SK-N-SH (cell line): ENCODE data around the gene SNRK. TPM values are rescaled to one million over a fixed set of nuclear protein-coding genes. Genes with fewer than 3 reads are reported as not detected.

ENCODE experiments used
- CTCF ChIA-PET: fragments of 300-600, 350-600 bp; formaldehyde crosslinking; extraction: SDS; loops from one replicate; lab custom pipeline; 2021; lab: Yijun Ruan, JAX
- POLR2A ChIA-PET: fragments of 350-600 bp; sonication (Branson Sonifier 250); formaldehyde crosslinking; extraction: SDS; loops from one replicate; lab custom pipeline; 2020; ENCODE audit warnings: antibody characterized with exemption, inconsistent platforms; lab: Yijun Ruan, JAX
- DNase-seq: peaks from one replicate; pipeline ENCODE4 v3.0.0; 2012
- H2AFZ ChIP-seq: fragments of 200-600 bp; sonication (generic); 2 replicates; pipeline ENCODE4 v1.8.1; 2016; ENCODE audit warnings: antibody characterized with exemption, mild to moderate bottlenecking, low read depth
- H3F3A ChIP-seq: fragments of 200-600 bp; sonication (generic); replicated peaks from 2 replicates; pipeline ENCODE3; 2016; ENCODE audit warnings: antibody characterized with exemption, mild to moderate bottlenecking; ENCODE audit not compliant: insufficient read depth
- H3K27ac ChIP-seq, 2 experiments: fragments of 200-500 bp in 1 of 2; fragments of 200-600 bp in 1 of 2; sonication (Bioruptor generic) in 1 of 2; sonication (generic), shearing (Covaris generic) in 1 of 2; 2 replicates each; pipeline versions ENCODE4 v1.5.1 to v1.6.1; 2014 to 2016; ENCODE audit warnings: low read depth in 2 of 2, inconsistent platforms in 1 of 2, low read length in 1 of 2, mild to moderate bottlenecking in 1 of 2, mixed read lengths in 1 of 2
- H3K27me3 ChIP-seq: fragments of 200-600 bp; sonication (generic), shearing (Covaris generic); 2 replicates; pipeline ENCODE4 v1.6.1; 2016; ENCODE audit warnings: mixed run types; ENCODE audit not compliant: insufficient read depth
- H3K36me3 ChIP-seq, 2 experiments: fragments of 200-500 bp in 1 of 2; fragments of 200-600 bp in 1 of 2; sonication (Bioruptor generic) in 1 of 2; sonication (generic) in 1 of 2; replicated peaks in 1 of 2; 2 replicates each; pipeline versions ENCODE3 to v1.5.1; 2014 to 2016; ENCODE audit warnings: low read length in 1 of 2, mild to moderate bottlenecking in 1 of 2; ENCODE audit not compliant: insufficient read depth in 2 of 2, control insufficient read depth in 1 of 2
- H3K4me1 ChIP-seq, 2 experiments: fragments of 200-500 bp in 1 of 2; fragments of 200-600 bp in 1 of 2; sonication (Bioruptor generic) in 1 of 2; sonication (generic), shearing (Covaris generic) in 1 of 2; 2 replicates each; pipeline versions ENCODE4 v1.5.1 to v1.6.1; 2014 to 2016; ENCODE audit warnings: low read depth in 1 of 2, low read length in 1 of 2, mixed run types in 1 of 2; ENCODE audit not compliant: insufficient read depth in 2 of 2, control insufficient read depth in 1 of 2
- H3K4me2 ChIP-seq: fragments of 200-600 bp; sonication (generic), shearing (Covaris generic); 2 replicates; pipeline ENCODE4 v1.6.1; 2017; ENCODE audit warnings: mixed run types
- H3K4me3 ChIP-seq, 2 experiments: fragments of 200-500 bp in 1 of 2; fragments of 200-600 bp in 1 of 2; sonication (Bioruptor generic) in 1 of 2; sonication (generic), shearing (Covaris generic) in 1 of 2; 2 replicates each; pipeline versions ENCODE4 v1.5.1 to v1.8.1; 2014 to 2016; ENCODE audit warnings: low read depth in 2 of 2, inconsistent platforms in 1 of 2, low read length in 1 of 2, mild to moderate bottlenecking in 1 of 2, mixed read lengths in 1 of 2, moderate library complexity in 1 of 2
- H3K79me2 ChIP-seq: fragments of 200-600 bp; sonication (generic); 2 replicates; pipeline ENCODE4 v1.8.1; 2017; ENCODE audit warnings: mild to moderate bottlenecking; ENCODE audit not compliant: insufficient read depth
- H3K9ac ChIP-seq: fragments of 200-600 bp; sonication (generic); 2 replicates; pipeline ENCODE4 v1.6.1; 2017; ENCODE audit warnings: mixed run types
- H3K9me2 ChIP-seq: fragments of 200-600 bp; sonication (generic); 2 replicates; pipeline ENCODE4 v1.6.1; 2017; ENCODE audit warnings: mixed run types
- H3K9me3 ChIP-seq: fragments of 200-600 bp; sonication (generic); 2 replicates; pipeline ENCODE4 v1.6.1; 2017; ENCODE audit warnings: mixed run types, mild to moderate bottlenecking, moderate library complexity
- H4K20me1 ChIP-seq: fragments of 200-600 bp; sonication (generic); 2 replicates; pipeline ENCODE4 v1.6.1; 2017; ENCODE audit warnings: mild to moderate bottlenecking, mixed run types; ENCODE audit not compliant: insufficient read depth
- CHD2 ChIP-seq: fragments of 150-350 bp; IDR thresholded peaks from 2 replicates; pipeline ENCODE4 v1.6.1; 2018; ENCODE audit warnings: low read length; ENCODE audit not compliant: partially characterized antibody
- ELF1 ChIP-seq: IDR thresholded peaks from 2 replicates; pipeline ENCODE4 v1.4.0; 2012
- EP300 ChIP-seq, 2 experiments: IDR thresholded peaks; 2 replicates each; pipeline versions ENCODE4 v1.4.0 to v1.6.1; 2012; ENCODE audit warnings: borderline replicate concordance in 1 of 2, low read depth in 1 of 2, low read length in 1 of 2
- FOXM1 ChIP-seq: IDR thresholded peaks from 2 replicates; pipeline ENCODE4 v1.4.0; 2012; ENCODE audit warnings: low read depth, mild to moderate bottlenecking
- GABPA ChIP-seq: IDR thresholded peaks from 2 replicates; pipeline ENCODE4 v1.4.0; 2012; ENCODE audit warnings: low read depth, mild to moderate bottlenecking
- GATA2 ChIP-seq: sonication (generic); formaldehyde crosslinking; IDR thresholded peaks from 2 replicates; pipeline ENCODE4 v1.5.0; 2020; ENCODE audit warnings: mild to moderate bottlenecking, missing genetic modification reagents
- NRF1 ChIP-seq: IDR thresholded peaks from 2 replicates; pipeline ENCODE4 v1.6.1; 2012; ENCODE audit warnings: low read depth, mild to moderate bottlenecking, low read length
- POLR2AphosphoS5 ChIP-seq: IDR thresholded peaks from 2 replicates; pipeline ENCODE4 v1.6.1; 2012; ENCODE audit warnings: low read depth, low read length
- RXRA ChIP-seq: IDR thresholded peaks from 2 replicates; pipeline ENCODE4 v1.4.0; 2012; ENCODE audit warnings: low read depth, mild to moderate bottlenecking, borderline replicate concordance
- TCF12 ChIP-seq: IDR thresholded peaks from 2 replicates; pipeline ENCODE4 v1.4.0; 2012
- YY1 ChIP-seq: IDR thresholded peaks from 2 replicates; pipeline ENCODE4 v1.4.0; 2012; ENCODE audit warnings: low read depth, mild to moderate bottlenecking
- WGBS: methylation state at CpG from one replicate; pipeline ENCODE4 v1.1.6; 2017; ENCODE audit warnings: low lambda C conversion rate; 5-methylcytosine and 5-hydroxymethylcytosine counted together
- polyA plus RNA-seq, 3 experiments: library from polyadenylated mRNA; depleted of rRNA; stranded (reverse); fragments of >200 nt; gene quantifications; 2 replicates each; pipeline ENCODE4 v1.2.3, GENCODE V29; 2012
- TF ChIP-seq, protein P1 (sequence below): IDR thresholded peaks from 2 replicates; pipeline ENCODE4 v1.4.0; 2012; ENCODE audit warnings: low read depth
- TF ChIP-seq, protein P2 (sequence below): IDR thresholded peaks from 2 replicates; pipeline ENCODE4 v1.4.0; 2012; ENCODE audit warnings: low read depth, borderline replicate concordance
- TF ChIP-seq, protein P3 (sequence below): fragments of 150-350 bp; IDR thresholded peaks from 2 replicates; pipeline ENCODE4 v1.6.1; 2017; ENCODE audit warnings: antibody characterized with exemption, low read length, low read depth, borderline replicate concordance
- TF ChIP-seq, protein P4 (sequence below): IDR thresholded peaks from 2 replicates; pipeline ENCODE4; 2012

Gene SNRK
- polyA plus RNA-seq, 1 of the 3 experiments (the other 2 are of a cell fraction), result 3.6 TPM

DNA sequence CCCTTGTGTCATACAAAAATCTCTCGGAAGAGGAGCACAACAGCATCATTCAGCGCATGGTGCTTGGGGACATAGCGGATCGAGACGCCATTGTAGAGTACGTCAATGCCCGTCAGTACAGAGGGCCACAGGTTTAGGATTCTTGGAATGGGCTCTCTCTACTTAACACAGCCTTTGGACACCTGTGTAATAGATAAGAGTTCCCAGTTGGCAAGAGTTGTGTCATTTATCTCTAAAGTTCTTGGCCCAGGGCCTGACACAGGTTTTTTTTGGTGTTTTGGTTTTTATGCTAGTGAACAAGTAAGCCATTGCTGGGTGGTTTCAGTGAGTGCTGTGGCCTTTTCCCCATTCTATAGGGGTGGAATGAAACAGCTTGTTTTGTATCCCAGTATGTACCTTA lies 54.1 kb downstream of the SNRK start (continued):
- TF ChIP-seq ELF1, result no peak
- TF ChIP-seq GATA2 (CRISPR knock-in tag), result no peak

DNA sequence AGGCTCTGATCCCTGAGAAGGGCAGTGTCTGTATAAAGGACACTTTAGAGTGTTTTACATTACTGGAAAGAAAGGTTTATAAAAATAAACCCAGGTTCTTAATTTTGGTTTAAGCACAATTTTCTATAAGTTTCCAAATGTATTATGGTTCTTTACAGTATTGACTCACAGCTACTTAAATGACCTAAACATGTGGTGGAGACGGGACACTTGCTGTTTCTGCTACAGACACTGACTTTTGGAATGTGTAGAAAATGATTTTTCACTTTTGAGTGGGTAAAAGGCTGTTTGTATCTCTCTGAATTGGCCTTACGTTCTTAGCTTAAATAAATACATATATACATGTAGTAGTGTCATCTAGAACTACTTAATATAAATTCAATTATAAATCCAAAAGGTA lies 55.4 kb downstream of the SNRK start:
- Histone ChIP-seq H3K4me1 (no peaks in the 10 kb centered on the region; a peak in 1 of 4 replicates), H3K9me3 (peaks cover 16% of the 10 kb centered on the region; the same call in 1 of the 2 replicates), H4K20me1 (no peaks in the 10 kb centered on the region), H3K9ac (no peak overlapping the region)
- TF ChIP-seq RXRA (no peak), FOXM1 (no peak), TCF12 (no peak)
- TF ChIP-seq, protein P1, sequence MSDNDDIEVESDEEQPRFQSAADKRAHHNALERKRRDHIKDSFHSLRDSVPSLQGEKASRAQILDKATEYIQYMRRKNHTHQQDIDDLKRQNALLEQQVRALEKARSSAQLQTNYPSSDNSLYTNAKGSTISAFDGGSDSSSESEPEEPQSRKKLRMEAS, result no peak
- TF ChIP-seq, all 33 proteins: peak for 0
- Histone ChIP-seq H3K9me2 (no peaks in the 10 kb centered on the region), H3K4me3 (no peak overlapping the region), H3K27ac (no peak overlapping the region), H3K79me2 (peaks cover 6% of the 10 kb centered on the region; the same call in 1 of the 2 replicates), H3F3A (no peaks in the 10 kb centered on the region), H2AFZ (no peak overlapping the region), H3K27me3 (no peaks in the 10 kb centered on the region), H3K4me2 (no peak overlapping the region), H3K36me3 (peaks cover 51 to 74% of the 10 kb centered on the region in 2 experiments)
- WGBS, result 94% methylated on average over 2 of the region's 2 CpGs
- CTCF ChIA-PET, result no interaction called here
- POLR2A ChIA-PET, result no interaction called here
- no peak for DNase-seq

DNA sequence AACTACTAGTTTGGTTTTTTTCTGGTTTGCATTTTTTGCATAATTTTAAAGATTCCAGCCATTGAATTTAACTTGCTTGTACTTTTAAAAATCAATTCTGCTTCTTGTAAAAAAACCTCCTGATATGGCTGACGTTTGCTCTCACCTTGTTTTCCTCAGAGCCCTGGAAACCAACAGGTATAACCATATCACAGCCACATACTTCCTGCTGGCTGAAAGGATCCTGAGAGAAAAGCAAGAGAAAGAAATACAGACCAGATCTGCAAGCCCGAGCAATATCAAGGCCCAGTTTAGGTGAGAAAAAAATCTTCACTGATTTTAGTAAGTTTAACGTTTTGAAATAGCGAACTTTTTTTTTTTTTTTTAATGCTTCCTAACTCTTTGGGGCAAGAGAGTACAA lies 56.8 kb downstream of the SNRK start:
- Histone ChIP-seq H3K27me3 (no peaks in the 10 kb centered on the region), H2AFZ (no peak overlapping the region), H3K4me2 (no peak overlapping the region), H3K4me1 (no peaks in the 10 kb centered on the region; a peak in 2 of 4 replicates), H3K4me3 (no peak overlapping the region), H4K20me1 (no peaks in the 10 kb centered on the region), H3K9me3 (peaks cover 12% of the 10 kb centered on the region; the same call in 1 of the 2 replicates), H3F3A (no peaks in the 10 kb centered on the region), H3K27ac (no peak overlapping the region), H3K9ac (no peak overlapping the region), H3K79me2 (peaks cover 6% of the 10 kb centered on the region; the same call in 1 of the 2 replicates), H3K9me2 (no peaks in the 10 kb centered on the region), H3K36me3 (peaks cover 64 to 71% of the 10 kb centered on the region in 2 experiments)
- 87% methylated on average over 4 of the region's 4 CpGs for WGBS
- TF ChIP-seq, protein P2, sequence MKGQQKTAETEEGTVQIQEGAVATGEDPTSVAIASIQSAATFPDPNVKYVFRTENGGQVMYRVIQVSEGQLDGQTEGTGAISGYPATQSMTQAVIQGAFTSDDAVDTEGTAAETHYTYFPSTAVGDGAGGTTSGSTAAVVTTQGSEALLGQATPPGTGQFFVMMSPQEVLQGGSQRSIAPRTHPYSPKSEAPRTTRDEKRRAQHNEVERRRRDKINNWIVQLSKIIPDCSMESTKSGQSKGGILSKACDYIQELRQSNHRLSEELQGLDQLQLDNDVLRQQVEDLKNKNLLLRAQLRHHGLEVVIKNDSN, result no peak
- DNase-seq, result no peak
- POLR2A ChIA-PET, result no interaction called here
- CTCF ChIA-PET, result no interaction called here

DNA sequence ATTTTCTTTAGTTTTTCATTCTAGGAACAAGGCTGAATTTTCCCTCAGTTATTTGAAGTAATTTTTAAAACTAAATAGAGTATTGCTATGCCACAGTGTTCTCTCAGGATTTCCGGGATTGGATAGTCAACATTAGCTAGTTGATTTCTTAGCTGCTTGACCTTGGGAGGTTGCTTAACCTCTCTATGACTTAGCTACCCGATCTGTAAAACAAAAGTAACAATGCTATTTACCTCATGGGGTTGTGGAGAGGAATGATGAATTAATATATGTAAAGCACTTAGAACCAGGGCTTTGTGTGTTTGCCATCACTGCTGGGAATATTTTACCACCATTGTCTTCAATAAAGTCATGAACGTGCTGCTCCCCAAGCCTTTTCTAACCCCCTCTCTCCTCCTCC lies 57.5 kb downstream of the SNRK start:
- 94% methylated on average over 3 of the region's 3 CpGs for WGBS
- Histone ChIP-seq H3K36me3 (peaks cover 70 to 71% of the 10 kb centered on the region in 2 experiments), H3K79me2 (peaks cover 4% of the 10 kb centered on the region; the same call in 1 of the 2 replicates), H3K27ac (no peak overlapping the region), H3K4me2 (no peak overlapping the region), H2AFZ (no peak overlapping the region), H3F3A (no peaks in the 10 kb centered on the region), H3K9me3 (peaks cover 6% of the 10 kb centered on the region; the same call in 1 of the 2 replicates), H3K9me2 (no peaks in the 10 kb centered on the region)
- POLR2A ChIA-PET, result no interaction called here
- TF ChIP-seq, protein P3, sequence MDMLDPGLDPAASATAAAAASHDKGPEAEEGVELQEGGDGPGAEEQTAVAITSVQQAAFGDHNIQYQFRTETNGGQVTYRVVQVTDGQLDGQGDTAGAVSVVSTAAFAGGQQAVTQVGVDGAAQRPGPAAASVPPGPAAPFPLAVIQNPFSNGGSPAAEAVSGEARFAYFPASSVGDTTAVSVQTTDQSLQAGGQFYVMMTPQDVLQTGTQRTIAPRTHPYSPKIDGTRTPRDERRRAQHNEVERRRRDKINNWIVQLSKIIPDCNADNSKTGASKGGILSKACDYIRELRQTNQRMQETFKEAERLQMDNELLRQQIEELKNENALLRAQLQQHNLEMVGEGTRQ, result no peak
- TF ChIP-seq GABPA (no peak), EP300 (IDR thresholded peaks at IDR 0.05; ENCODE audit: borderline replicate concordance in 1 of 2, low read depth in 1 of 2, low read length in 1 of 2) (no peak), CHD2 (no peak), YY1 (no peak), POLR2AphosphoS5 (no peak), NRF1 (no peak)
- TF ChIP-seq, protein P4, sequence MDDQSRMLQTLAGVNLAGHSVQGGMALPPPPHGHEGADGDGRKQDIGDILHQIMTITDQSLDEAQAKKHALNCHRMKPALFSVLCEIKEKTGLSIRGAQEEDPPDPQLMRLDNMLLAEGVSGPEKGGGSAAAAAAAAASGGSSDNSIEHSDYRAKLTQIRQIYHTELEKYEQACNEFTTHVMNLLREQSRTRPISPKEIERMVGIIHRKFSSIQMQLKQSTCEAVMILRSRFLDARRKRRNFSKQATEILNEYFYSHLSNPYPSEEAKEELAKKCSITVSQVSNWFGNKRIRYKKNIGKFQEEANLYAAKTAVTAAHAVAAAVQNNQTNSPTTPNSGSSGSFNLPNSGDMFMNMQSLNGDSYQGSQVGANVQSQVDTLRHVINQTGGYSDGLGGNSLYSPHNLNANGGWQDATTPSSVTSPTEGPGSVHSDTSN, result no peak
- TF ChIP-seq, all 33 proteins: peak for 0
- Histone ChIP-seq H3K27me3 (no peaks in the 10 kb centered on the region), H3K4me1 (peaks cover 0 to 4% of the 10 kb centered on the region in 2 experiments; a peak in 2 of 4 replicates), H3K9ac (no peak overlapping the region), H3K4me3 (no peak overlapping the region), H4K20me1 (no peaks in the 10 kb centered on the region)
- CTCF ChIA-PET, result no interaction called here
- no peak for DNase-seq
